ENCODE data around the gene GOSR2. TPM values are rescaled to one million over a fixed set of nuclear protein-coding genes. Genes with fewer than 3 reads are reported as not detected.

GOSR2 gene
- total and polyA plus RNA-seq, 2 of the 8 experiments (the other 6 are each of a cell fraction or from before 2014, with no cell fraction given): 28.2 to 36.2 TPM

GRCh38 chr17:46876926-46877325 is 46.0 kb upstream of the GOSR2 start (continued):
- TF ChIP-seq SIX5 (IDR thresholded peaks at IDR 0.05; ENCODE audit: low read depth, low read length) (no peak), SIN3A (conservative IDR thresholded peaks at IDR 0.05 in 1 of 2, IDR thresholded peaks at IDR 0.05 in 1 of 2; ENCODE audit: low read depth in 1 of 2, low read length in 2 of 2) (no peak), CREB1 (IDR thresholded peaks at IDR 0.05) (no peak), RXRA (IDR thresholded peaks at IDR 0.05; ENCODE audit: insufficient read depth, low read depth, low read length) (no peak)
